HCT116 (cell line): Measurements from ENCODE around the gene TCF7L2.

Experiments used
- CTCF ChIP-seq, 3 experiments: fragments of 200-600 bp in 1 of 3; sonication (generic) in 1 of 3; IDR thresholded peaks in 2 of 3; conservative IDR thresholded peaks in 1 of 3; 2 replicates each; pipeline ENCODE4 v1.5.1; 2012 to 2017; ENCODE audit warnings: low read depth in 2 of 3, low read length in 2 of 3, antibody characterized with exemption in 1 of 3, borderline replicate concordance in 1 of 3, control low read depth in 1 of 3, mild to moderate bottlenecking in 1 of 3, mixed read lengths in 1 of 3, mixed run types in 1 of 3, moderate library complexity in 1 of 3; ENCODE audit not compliant: insufficient read depth in 1 of 3
- EGR1 ChIP-seq: IDR thresholded peaks from 2 replicates; pipeline ENCODE4 v1.6.1; 2012; ENCODE audit warnings: low read depth
- EZH2 ChIP-seq: fragments of 200-600 bp; sonication (generic); IDR thresholded peaks from 2 replicates; pipeline ENCODE4 v1.6.1; 2017; ENCODE audit warnings: antibody characterized with exemption, mixed run types
- EZH2phosphoT487 ChIP-seq: fragments of 200-600 bp; IDR thresholded peaks from 2 replicates; pipeline ENCODE4 v1.6.1; 2018; ENCODE audit warnings: antibody characterized with exemption, borderline replicate concordance
- POLR2A ChIP-seq: IDR thresholded peaks from 2 replicates; pipeline ENCODE4 v1.7.0; 2011; ENCODE audit warnings: borderline replicate concordance; ENCODE audit not compliant: insufficient read depth, insufficient read length; ENCODE audit errors: extremely low read depth
- POLR2AphosphoS5 ChIP-seq: IDR thresholded peaks from 2 replicates; pipeline ENCODE4 v1.6.1; 2011; ENCODE audit warnings: mild to moderate bottlenecking, low read depth, low read length, moderate library complexity
- RAD21 ChIP-seq: IDR thresholded peaks from 2 replicates; pipeline ENCODE4 v1.6.1; 2012; ENCODE audit warnings: low read depth, mild to moderate bottlenecking
- SIN3A ChIP-seq: IDR thresholded peaks from 2 replicates; pipeline ENCODE4 v1.6.1; 2012; ENCODE audit warnings: low read depth
- ZNF274 ChIP-seq: fragments of 200-500 bp; sonication (Bioruptor generic); IDR thresholded peaks from 2 replicates; pipeline ENCODE4 v1.6.1; 2014; ENCODE audit warnings: mild to moderate bottlenecking, low read depth, low read length, inconsistent platforms

- TF ChIP-seq POLR2AphosphoS5 (peak; percentile 20; the same call in 1 of the 2 replicates), CTCF (IDR thresholded peaks at IDR 0.05 in 2 of 3, conservative IDR thresholded peaks at IDR 0.05 in 1 of 3; ENCODE audit: borderline replicate concordance in 1 of 3, insufficient read depth in 1 of 3, low read depth in 2 of 3, low read length in 2 of 3) (no peak), SIN3A (no peak), ZNF274 (no peak), EGR1 (no peak), EZH2 (no peak), EZH2phosphoT487 (no peak), POLR2A (no peak), RAD21 (no peak)
Observed at GRCh38 chr10:113068178-113068890, 118.3 kb downstream of the TCF7L2 start.
